ENCODE data around the gene HECTD4. TPM values are rescaled to one million over a fixed set of nuclear protein-coding genes. Genes with fewer than 3 reads are reported as not detected.

Gene HECTD4
- polyA plus RNA-seq, 1 donor from 2014 or later: 15.8 TPM

GRCh38 chr12:112219195-112219594, 163.0 kb downstream of the HECTD4 start:
- peaks cover 8% of the 10 kb centered on the region for H3K36me3 ChIP-seq (ENCODE audit: insufficient read depth, low read length)

GRCh38 chr12:112218150-112218549, 164.1 kb downstream of the HECTD4 start:
- H3K9ac ChIP-seq (ENCODE audit: low read length): no peak overlapping the region
- H2AFZ ChIP-seq (ENCODE audit: low read depth, low read length): no peak overlapping the region
- H3K9me3 ChIP-seq (ENCODE audit: low read length): no peaks in the 10 kb centered on the region
- no peak overlapping the region for H3K27ac ChIP-seq (ENCODE audit: low read length)
- TF ChIP-seq RAD21 (conservative IDR thresholded peaks at IDR 0.05): no peak
- no peak for TF ChIP-seq TAF1 (IDR thresholded peaks at IDR 0.05; ENCODE audit: low read depth)
- TF ChIP-seq POLR2AphosphoS5 (IDR thresholded peaks at IDR 0.05): no peak
- TF ChIP-seq MXI1 (conservative IDR thresholded peaks at IDR 0.05; ENCODE audit: poor library complexity, severe bottlenecking): no peak
- no peak for TF ChIP-seq REST (IDR thresholded peaks at IDR 0.05; ENCODE audit: borderline replicate concordance)
- no peak for TF ChIP-seq SMC3 (conservative IDR thresholded peaks at IDR 0.05; ENCODE audit: poor library complexity)
- TF ChIP-seq EP300 (conservative IDR thresholded peaks at IDR 0.05; ENCODE audit: poor library complexity, severe bottlenecking): no peak
- no peak for TF ChIP-seq EZH2 (IDR thresholded peaks at IDR 0.05; ENCODE audit: borderline replicate concordance, insufficient read depth, low read length, poor library complexity, severe bottlenecking)
- H3K9me2 ChIP-seq (ENCODE audit: insufficient read depth, low read length): no peaks in the 10 kb centered on the region
- no peaks in the 10 kb centered on the region for H3F3A ChIP-seq (ENCODE audit: insufficient read depth, low read length, poor library complexity, severe bottlenecking)
- H4K20me1 ChIP-seq (ENCODE audit: insufficient read depth): no peaks in the 10 kb centered on the region
- no peaks in the 10 kb centered on the region for H3K27me3 ChIP-seq (ENCODE audit: insufficient read depth, low read depth, low read length)
- no peak overlapping the region for H3K4me3 ChIP-seq (ENCODE audit: low read length)
- no peak overlapping the region for H3K4me2 ChIP-seq (ENCODE audit: low read length)
- peaks cover 8% of the 10 kb centered on the region for H3K36me3 ChIP-seq (ENCODE audit: insufficient read depth, low read length)
- no peaks in the 10 kb centered on the region for H3K79me2 ChIP-seq (replicated peaks; ENCODE audit: insufficient read depth, low read length)

More at GRCh38 chr12:112219195-112219594, 163.0 kb downstream of the HECTD4 start:
- H3K27ac ChIP-seq (ENCODE audit: low read length): no peak overlapping the region
- no peaks in the 10 kb centered on the region for H3K9me2 ChIP-seq (ENCODE audit: insufficient read depth, low read length)
- no peaks in the 10 kb centered on the region for H3F3A ChIP-seq (ENCODE audit: insufficient read depth, low read length, poor library complexity, severe bottlenecking)
- no peak for TF ChIP-seq RAD21 (conservative IDR thresholded peaks at IDR 0.05)
- H4K20me1 ChIP-seq (ENCODE audit: insufficient read depth): no peaks in the 10 kb centered on the region
- H3K9ac ChIP-seq (ENCODE audit: low read length): no peak overlapping the region
- H3K27me3 ChIP-seq (ENCODE audit: insufficient read depth, low read depth, low read length): no peaks in the 10 kb centered on the region
- no peak overlapping the region for H3K4me2 ChIP-seq (ENCODE audit: low read length)
- H3K79me2 ChIP-seq (replicated peaks; ENCODE audit: insufficient read depth, low read length): no peaks in the 10 kb centered on the region
- no peak overlapping the region for H3K4me3 ChIP-seq (ENCODE audit: low read length)
- H3K9me3 ChIP-seq (ENCODE audit: low read length): no peaks in the 10 kb centered on the region
- no peak overlapping the region for H2AFZ ChIP-seq (ENCODE audit: low read depth, low read length)

GRCh38 chr12:112217647-112218046, 164.6 kb downstream of the HECTD4 start:
- Histone ChIP-seq H3K9ac (ENCODE audit: low read length) (no peak overlapping the region), H3K36me3 (ENCODE audit: insufficient read depth, low read length) (peaks cover 8% of the 10 kb centered on the region)

More at GRCh38 chr12:112217647-112218046, 164.6 kb downstream of the HECTD4 start:
- Histone ChIP-seq H3K4me3 (ENCODE audit: low read length) (no peak overlapping the region), H3K27ac (ENCODE audit: low read length) (no peak overlapping the region), H3F3A (ENCODE audit: insufficient read depth, low read length, poor library complexity, severe bottlenecking) (no peaks in the 10 kb centered on the region), H3K79me2 (replicated peaks; ENCODE audit: insufficient read depth, low read length) (no peaks in the 10 kb centered on the region), H3K27me3 (ENCODE audit: insufficient read depth, low read depth, low read length) (no peaks in the 10 kb centered on the region), H3K9me3 (ENCODE audit: low read length) (no peaks in the 10 kb centered on the region), H3K4me2 (ENCODE audit: low read length) (no peak overlapping the region), H3K9me2 (ENCODE audit: insufficient read depth, low read length) (no peaks in the 10 kb centered on the region), H4K20me1 (ENCODE audit: insufficient read depth) (no peaks in the 10 kb centered on the region), H2AFZ (ENCODE audit: low read depth, low read length) (no peak overlapping the region)
- TF ChIP-seq EZH2 (IDR thresholded peaks at IDR 0.05; ENCODE audit: borderline replicate concordance, insufficient read depth, low read length, poor library complexity, severe bottlenecking) (no peak), CTCF (IDR thresholded peaks at IDR 0.05; ENCODE audit: poor library complexity, severe bottlenecking) (no peak), TAF1 (IDR thresholded peaks at IDR 0.05; ENCODE audit: low read depth) (no peak), SMC3 (conservative IDR thresholded peaks at IDR 0.05; ENCODE audit: poor library complexity) (no peak), RAD21 (conservative IDR thresholded peaks at IDR 0.05) (no peak), EP300 (conservative IDR thresholded peaks at IDR 0.05; ENCODE audit: poor library complexity, severe bottlenecking) (no peak), REST (IDR thresholded peaks at IDR 0.05; ENCODE audit: borderline replicate concordance) (no peak), MXI1 (conservative IDR thresholded peaks at IDR 0.05; ENCODE audit: poor library complexity, severe bottlenecking) (no peak), POLR2AphosphoS5 (IDR thresholded peaks at IDR 0.05) (no peak)

Measured in neural cell (in vitro differentiated cells).